Mesendoderm (in vitro differentiated cells): ENCODE data around the gene TIMM10.

Experiments used
- DNase-seq: peaks from one replicate; pipeline ENCODE4 v3.0.0; 2013
- H2AK5ac ChIP-seq: 2 replicates; pipeline ENCODE4 v1.6.1; 2013; ENCODE audit warnings: low read length, inconsistent platforms
- H2BK120ac ChIP-seq: 2 replicates; pipeline ENCODE4 v1.6.1; 2013; ENCODE audit warnings: low read depth, mild to moderate bottlenecking, low read length, moderate library complexity, mixed read lengths
- H2BK15ac ChIP-seq: replicated peaks from 2 replicates; pipeline ENCODE4 v1.6.1; 2013; ENCODE audit warnings: low read depth, mild to moderate bottlenecking, moderate library complexity
- H2BK5ac ChIP-seq: 2 replicates; pipeline ENCODE4 v1.6.1; 2013; ENCODE audit warnings: low read length, inconsistent platforms
- H3K18ac ChIP-seq: 2 replicates; pipeline ENCODE4 v1.6.1; 2013; ENCODE audit warnings: mild to moderate bottlenecking, low read length, mixed read lengths
- H3K23ac ChIP-seq: one replicate; pipeline ENCODE4 v1.6.1; 2013; ENCODE audit warnings: low read length
- H3K27ac ChIP-seq: 2 replicates; pipeline ENCODE4 v1.5.1; 2013; ENCODE audit warnings: low read depth, mild to moderate bottlenecking, inconsistent platforms, low read length, moderate library complexity
- H3K27me3 ChIP-seq: 2 replicates; pipeline ENCODE4 v1.6.1; 2013; ENCODE audit warnings: low read length, control low read depth, mild to moderate bottlenecking, inconsistent platforms; ENCODE audit not compliant: insufficient read depth, poor library complexity
- H3K36me3 ChIP-seq: 2 replicates; pipeline ENCODE4 v1.6.1; 2013; ENCODE audit warnings: low read length, inconsistent platforms; ENCODE audit not compliant: control insufficient read depth, insufficient read depth
- H3K4ac ChIP-seq: one replicate; pipeline ENCODE4 v1.6.1; 2013; ENCODE audit warnings: low read depth, mild to moderate bottlenecking, low read length, moderate library complexity
- H3K4me1 ChIP-seq: 2 replicates; pipeline ENCODE4 v1.6.1; 2013; ENCODE audit warnings: low read depth, low read length, inconsistent platforms; ENCODE audit not compliant: control insufficient read depth
- H3K4me2 ChIP-seq: 2 replicates; pipeline ENCODE4 v1.6.1; 2013; ENCODE audit warnings: low read length
- H3K4me3 ChIP-seq: 2 replicates; pipeline ENCODE4 v1.5.1; 2013; ENCODE audit warnings: mild to moderate bottlenecking, low read length
- H3K56ac ChIP-seq: one replicate; pipeline ENCODE4 v1.6.1; 2013; ENCODE audit warnings: low read length
- H3K79me1 ChIP-seq: 2 replicates; pipeline ENCODE4 v1.6.1; 2013; ENCODE audit warnings: low read length, inconsistent platforms
- H3K79me2 ChIP-seq: 2 replicates; pipeline ENCODE4 v1.6.1; 2013; ENCODE audit warnings: mild to moderate bottlenecking, low read length; ENCODE audit not compliant: control insufficient read depth, insufficient read depth
- H3K9ac ChIP-seq: 2 replicates; pipeline ENCODE4 v1.6.1; 2013; ENCODE audit warnings: low read length, inconsistent platforms
- H4K5ac ChIP-seq: one replicate; pipeline ENCODE4 v1.6.1; 2013; ENCODE audit warnings: low read length
- H4K8ac ChIP-seq: one replicate; pipeline ENCODE4 v1.6.1; 2013; ENCODE audit warnings: low read depth, mild to moderate bottlenecking, control low read depth, low read length, moderate library complexity
- WGBS: extraction: QIAGEN DNeasy Blood & Tissue Kit; methylation state at CpG from one replicate; pipeline ENCODE4 v1.1.7; 2013; ENCODE audit warnings: low lambda C conversion rate, missing lambda C conversion rate; ENCODE audit not compliant: insufficient coverage; ENCODE audit errors: extremely low coverage; 5-methylcytosine and 5-hydroxymethylcytosine counted together

TIMM10 gene

GRCh38 chr11:57500926-57501325 is 29.6 kb downstream of the TIMM10 start:
- H4K5ac ChIP-seq: no peak overlapping the region
- H3K4me3 ChIP-seq: no peak overlapping the region
- H3K27me3 ChIP-seq: no peaks in the 10 kb centered on the region
- H3K9ac ChIP-seq: no peak overlapping the region
- H4K8ac ChIP-seq: no peak overlapping the region
- no peaks in the 10 kb centered on the region for H3K79me1 ChIP-seq
- no peak overlapping the region for H2BK5ac ChIP-seq
- H2BK120ac ChIP-seq: no peak overlapping the region
- H2BK15ac ChIP-seq: no peak overlapping the region
- H3K4ac ChIP-seq: no peak overlapping the region
- no CpG with 5 or more reads among the region's 15 CpGs for WGBS
- H3K27ac ChIP-seq: no peak overlapping the region
- no peak overlapping the region for H3K18ac ChIP-seq
- no peaks in the 10 kb centered on the region for H3K36me3 ChIP-seq
- no peaks in the 10 kb centered on the region for H3K79me2 ChIP-seq
- peaks cover 12% of the 10 kb centered on the region for H3K4me1 ChIP-seq
- DNase-seq: no peak
- no peak overlapping the region for H3K4me2 ChIP-seq
- H3K23ac ChIP-seq: no peak overlapping the region
- H3K56ac ChIP-seq: no peak overlapping the region
- H2AK5ac ChIP-seq: no peak overlapping the region

GRCh38 chr11:57500515-57500914 is 30.0 kb downstream of the TIMM10 start:
- H3K79me2 ChIP-seq: no peaks in the 10 kb centered on the region

GRCh38 chr11:57499983-57500461 is 30.5 kb downstream of the TIMM10 start:
- H3K27me3 ChIP-seq: no peaks in the 10 kb centered on the region
- peak overlapping the region; percentile 54 for H2BK5ac ChIP-seq
- peaks cover 12% of the 10 kb centered on the region for H3K4me1 ChIP-seq
- no peak overlapping the region for H3K4me3 ChIP-seq
- no peak overlapping the region for H4K8ac ChIP-seq
- H3K9ac ChIP-seq: peak overlapping the region; percentile 64
- no peak overlapping the region for H2BK120ac ChIP-seq
- WGBS: no CpG with 5 or more reads among the region's 12 CpGs
- H4K5ac ChIP-seq: no peak overlapping the region
- DNase-seq: no peak
- peak overlapping the region; percentile 20 for H2AK5ac ChIP-seq
- H3K79me2 ChIP-seq: no peaks in the 10 kb centered on the region
- H3K79me1 ChIP-seq: no peaks in the 10 kb centered on the region
- peak overlapping the region; percentile 54 for H3K23ac ChIP-seq
- H3K18ac ChIP-seq: no peak overlapping the region
- H2BK15ac ChIP-seq: no peak overlapping the region
- no peaks in the 10 kb centered on the region for H3K36me3 ChIP-seq
- H3K4me2 ChIP-seq: peak overlapping the region; percentile 48
- H3K56ac ChIP-seq: peak overlapping the region; percentile 87
- peak overlapping the region; percentile 28 for H3K27ac ChIP-seq
- H3K4ac ChIP-seq: no peak overlapping the region

More at GRCh38 chr11:57500515-57500914, 30.0 kb downstream of the TIMM10 start:
- H3K18ac ChIP-seq: no peak overlapping the region
- peaks cover 12% of the 10 kb centered on the region for H3K4me1 ChIP-seq
- no peaks in the 10 kb centered on the region for H3K27me3 ChIP-seq
- no peak overlapping the region for H3K4me2 ChIP-seq
- H3K4ac ChIP-seq: no peak overlapping the region
- no peak overlapping the region for H3K4me3 ChIP-seq
- no peak overlapping the region for H2BK5ac ChIP-seq
- no peak overlapping the region for H2BK15ac ChIP-seq
- H3K79me1 ChIP-seq: no peaks in the 10 kb centered on the region
- no peak overlapping the region for H2BK120ac ChIP-seq
- H3K56ac ChIP-seq: peak overlapping the region; percentile 37
- no peak overlapping the region for H2AK5ac ChIP-seq
- H3K27ac ChIP-seq: no peak overlapping the region
- H3K9ac ChIP-seq: no peak overlapping the region
- WGBS: no CpG with 5 or more reads among the region's 8 CpGs
- H3K36me3 ChIP-seq: no peaks in the 10 kb centered on the region
- DNase-seq: no peak
- no peak overlapping the region for H4K8ac ChIP-seq
- no peak overlapping the region for H4K5ac ChIP-seq
- H3K23ac ChIP-seq: no peak overlapping the region

GRCh38 chr11:57499413-57499982 is 31.1 kb downstream of the TIMM10 start:
- Histone ChIP-seq H4K8ac (no peak overlapping the region), H3K56ac (peak overlapping the region; percentile 92), H3K4ac (no peak overlapping the region), H4K5ac (no peak overlapping the region), H3K4me2 (peak overlapping the region; percentile 49), H3K79me1 (no peaks in the 10 kb centered on the region), H3K27ac (peak overlapping the region; percentile 28), H3K4me3 (no peak overlapping the region), H3K23ac (no peak overlapping the region), H3K27me3 (no peaks in the 10 kb centered on the region), H3K18ac (no peak overlapping the region), H2AK5ac (no peak overlapping the region), H2BK15ac (no peak overlapping the region), H3K36me3 (no peaks in the 10 kb centered on the region), H3K79me2 (no peaks in the 10 kb centered on the region), H3K4me1 (peaks cover 12% of the 10 kb centered on the region), H2BK5ac (no peak overlapping the region), H3K9ac (peak overlapping the region; percentile 84), H2BK120ac (no peak overlapping the region)
- no CpG with 5 or more reads among the region's 35 CpGs for WGBS
- peak; percentile 98 for DNase-seq

GRCh38 chr11:57498540-57498939 is 32.0 kb downstream of the TIMM10 start:
- Histone ChIP-seq H3K18ac (no peak overlapping the region), H2BK120ac (no peak overlapping the region), H3K4ac (no peak overlapping the region), H3K4me3 (no peak overlapping the region), H2BK5ac (no peak overlapping the region), H3K27ac (no peak overlapping the region), H3K23ac (no peak overlapping the region), H2AK5ac (no peak overlapping the region), H4K5ac (no peak overlapping the region), H3K79me2 (no peaks in the 10 kb centered on the region), H3K4me2 (no peak overlapping the region), H3K27me3 (no peaks in the 10 kb centered on the region), H3K4me1 (peaks cover 12% of the 10 kb centered on the region), H3K36me3 (no peaks in the 10 kb centered on the region), H3K56ac (no peak overlapping the region), H3K9ac (no peak overlapping the region), H2BK15ac (no peak overlapping the region), H4K8ac (no peak overlapping the region), H3K79me1 (no peaks in the 10 kb centered on the region)
- DNase-seq: no peak
- WGBS: no CpG with 5 or more reads among the region's 6 CpGs
